ENCODE results near the gene NAV3.
"Not testable (repeated sequence)": the region's sequence is repeated elsewhere in the genome, so short reads cannot be mapped to it uniquely, and the experiment has no call there.

Gene NAV3

DNA sequence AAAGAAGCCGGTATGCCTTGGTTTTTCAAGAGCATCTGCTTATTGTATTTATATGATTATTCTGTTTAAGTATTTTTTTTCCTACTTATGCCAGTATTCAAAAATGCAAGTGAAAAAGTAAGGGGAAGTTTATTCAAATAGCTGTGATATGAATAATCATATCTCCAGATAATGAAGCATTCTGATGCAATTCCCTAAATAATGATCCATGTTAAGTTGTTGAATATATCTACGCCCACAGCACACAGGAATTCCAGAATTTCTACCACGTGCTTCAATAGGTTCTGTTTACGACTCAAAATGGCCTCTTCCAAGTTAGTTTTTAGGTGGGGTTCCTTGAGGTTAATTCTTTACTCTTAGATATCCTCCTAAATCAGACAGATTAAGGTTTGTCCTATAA lies 208.3 kb downstream of the NAV3 start:
- DNase-seq (ENCODE audit: low read depth): no peak

DNA sequence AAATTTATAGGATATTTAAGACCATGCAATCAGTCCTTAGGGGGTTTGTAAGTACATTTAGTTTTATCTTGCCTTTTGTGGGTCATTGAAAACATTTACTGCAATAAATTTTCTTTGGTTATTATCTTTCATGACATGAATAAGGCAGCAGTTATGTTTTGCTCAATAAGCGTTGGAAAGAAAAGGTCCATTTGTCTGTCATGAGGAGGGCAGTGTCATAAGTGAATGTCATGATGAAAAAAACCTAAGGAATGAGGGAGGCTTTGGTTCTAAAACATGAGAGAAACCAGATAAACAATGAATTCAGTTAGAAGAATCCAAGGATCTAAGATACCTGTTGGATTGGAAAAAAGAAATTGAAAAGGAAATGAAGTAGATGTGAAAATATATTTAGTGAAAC lies 209.4 kb downstream of the NAV3 start:
- DNase-seq (ENCODE audit: low read depth): no peak

DNA sequence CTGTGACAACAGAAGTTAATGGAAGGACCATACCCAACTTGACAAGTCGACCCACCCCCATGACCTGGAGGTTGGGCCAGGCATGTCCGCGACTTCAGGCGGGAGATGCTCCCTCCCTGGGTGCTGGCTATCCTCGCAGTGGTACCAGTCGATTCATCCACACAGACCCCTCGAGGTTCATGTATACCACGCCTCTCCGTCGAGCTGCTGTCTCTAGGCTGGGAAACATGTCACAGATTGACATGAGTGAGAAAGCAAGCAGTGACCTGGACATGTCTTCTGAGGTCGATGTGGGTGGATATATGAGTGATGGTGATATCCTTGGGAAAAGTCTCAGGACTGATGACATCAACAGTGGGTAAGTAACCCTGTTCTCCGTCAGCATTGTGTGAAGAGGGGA lies 220.1 kb downstream of the NAV3 start:
- no peak for DNase-seq (ENCODE audit: low read depth)

DNA sequence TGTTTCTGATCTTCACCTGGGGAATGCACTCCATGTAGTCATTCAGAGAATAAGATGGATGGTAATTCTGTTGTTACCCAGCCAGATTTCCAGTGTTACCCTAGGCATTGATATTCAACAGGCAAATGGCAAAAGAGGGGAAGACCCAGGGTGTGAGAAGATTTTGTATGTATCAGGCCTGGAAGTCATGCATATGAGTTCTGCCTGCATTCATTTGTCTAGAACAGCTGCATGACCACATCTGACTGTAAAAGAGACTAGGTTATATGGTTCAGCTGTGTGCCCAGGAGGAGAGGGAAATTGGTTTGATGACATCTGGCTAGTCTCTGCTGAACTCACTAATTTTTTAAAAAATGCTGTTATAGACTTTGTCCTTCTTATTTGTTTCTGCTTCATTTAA lies 224.9 kb downstream of the NAV3 start:
- DNase-seq (ENCODE audit: low read depth): no peak

DNA sequence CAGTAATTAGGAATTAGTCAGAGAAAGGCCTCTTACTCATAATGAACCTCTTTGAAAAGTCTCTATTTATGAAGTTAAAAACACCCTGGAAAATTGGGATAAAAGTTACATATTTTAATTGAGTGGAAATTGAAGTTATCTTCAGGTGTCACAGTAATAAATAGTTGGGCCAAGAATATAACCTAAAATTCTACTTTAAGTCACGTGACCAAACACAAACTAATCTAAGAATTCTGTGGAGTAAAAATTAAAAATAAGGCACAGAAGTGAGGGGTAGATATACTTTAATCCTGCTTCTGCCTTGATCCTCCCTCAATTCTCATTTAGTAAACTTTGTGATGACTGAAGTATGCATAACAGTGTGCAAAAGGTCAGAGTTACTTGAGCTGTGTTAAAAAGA lies 226.4 kb downstream of the NAV3 start:
- no peak for DNase-seq (ENCODE audit: low read depth)

DNA sequence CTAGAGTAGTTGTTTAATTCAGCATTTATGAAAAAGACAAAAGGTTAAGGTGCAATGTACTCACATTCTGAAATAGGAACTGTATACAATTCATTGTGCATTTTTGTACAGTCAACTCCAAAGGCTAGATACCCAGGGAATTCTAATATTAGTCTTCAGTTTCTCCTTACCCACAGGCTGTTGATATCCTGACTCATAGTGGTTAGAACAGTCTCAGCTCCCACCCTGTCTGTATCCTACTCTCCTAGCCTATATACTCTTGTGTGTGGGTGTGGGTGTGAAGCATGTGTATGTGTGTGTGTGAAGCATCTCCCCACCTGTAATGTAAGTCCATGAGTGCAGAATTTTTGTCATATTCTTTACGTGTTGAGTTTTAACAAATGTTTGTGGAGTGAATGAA lies 229.5 kb downstream of the NAV3 start:
- DNase-seq (ENCODE audit: low read depth): no peak

DNA sequence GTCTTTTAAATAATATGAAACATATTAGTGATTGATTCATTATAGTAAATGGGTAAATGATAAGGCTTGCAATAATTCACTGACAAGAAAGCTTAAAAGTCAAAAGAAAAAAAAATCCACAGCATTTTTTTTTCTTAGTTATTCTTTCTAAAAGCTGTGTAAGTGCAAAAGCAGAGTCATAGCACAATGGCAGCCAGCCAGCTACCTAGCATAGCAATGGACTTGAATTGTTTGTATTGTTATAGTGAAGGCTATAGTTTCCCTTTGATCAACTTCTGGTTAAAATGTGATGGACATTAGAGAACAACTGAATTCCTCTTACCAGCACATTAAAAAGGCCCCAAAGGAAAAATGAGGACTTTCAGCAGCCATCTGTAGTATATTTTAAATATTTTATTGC lies 232.1 kb downstream of the NAV3 start:
- no peak for DNase-seq (ENCODE audit: low read depth)

DNA sequence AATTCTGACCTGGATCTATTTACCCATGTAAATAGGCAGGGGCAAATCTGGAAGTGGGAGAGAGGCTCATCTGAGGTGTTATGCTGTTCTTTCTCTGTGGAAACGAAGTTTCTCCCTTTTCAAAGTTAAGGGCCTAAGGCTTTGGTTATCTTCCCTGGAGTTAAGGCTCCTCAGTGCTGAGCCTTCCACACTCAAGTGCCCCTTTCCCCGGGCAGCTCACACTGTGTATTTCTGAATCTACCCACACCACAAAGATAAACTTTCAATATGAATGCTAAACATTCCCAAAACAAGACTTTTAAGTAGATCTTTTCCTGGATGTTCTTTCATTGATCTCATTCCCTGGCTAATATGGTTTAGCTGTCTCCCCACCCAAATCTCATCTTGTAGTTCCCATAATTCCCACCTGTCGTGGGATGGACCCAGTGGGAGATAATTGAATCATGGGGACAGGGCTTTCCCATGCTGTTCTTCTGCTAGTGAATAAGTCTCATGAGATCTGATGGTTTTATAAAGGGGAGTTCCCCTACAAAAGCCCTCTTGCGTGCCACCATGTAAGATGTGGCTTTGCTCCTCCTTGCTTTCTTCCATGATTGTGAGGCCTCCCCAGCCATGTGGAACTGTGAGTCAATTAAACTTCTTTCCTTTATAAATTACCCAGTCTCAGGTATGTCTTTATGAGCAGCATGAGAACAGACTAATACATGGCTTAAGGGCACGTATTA lies 251.1 kb downstream of the NAV3 start:
- no peak for DNase-seq (ENCODE audit: low read depth)

DNA sequence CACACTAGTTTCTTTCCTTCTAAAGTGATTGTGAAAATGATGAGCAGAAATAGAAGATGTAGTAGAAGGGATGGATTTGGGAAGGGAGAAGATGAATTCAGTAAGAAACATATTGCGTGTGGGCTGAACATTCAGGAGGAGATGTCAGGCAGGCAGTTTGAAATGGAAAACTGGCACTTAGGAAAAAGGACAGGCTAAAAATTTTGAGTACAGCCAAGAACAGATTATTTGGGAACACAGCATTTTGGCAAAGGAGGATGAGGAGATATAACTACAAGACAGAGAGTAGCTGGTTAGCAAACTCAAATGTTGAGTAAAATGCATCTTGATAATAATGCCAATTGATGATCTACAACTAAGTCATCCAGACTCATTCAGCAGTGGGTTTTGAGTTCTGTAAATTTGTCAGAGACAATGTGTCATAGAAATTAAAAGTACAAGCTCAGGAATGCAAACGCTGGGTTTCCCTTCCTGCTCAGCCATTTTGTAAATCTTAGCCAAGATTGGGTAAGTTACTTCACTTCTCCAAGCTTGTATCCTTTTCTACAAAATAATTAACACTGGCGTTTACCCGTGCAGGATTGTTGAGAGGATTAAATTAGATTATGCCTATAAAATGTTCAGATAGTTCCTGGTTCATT lies 255.0 kb downstream of the NAV3 start:
- DNase-seq (ENCODE audit: low read depth): peak; percentile 39

DNA sequence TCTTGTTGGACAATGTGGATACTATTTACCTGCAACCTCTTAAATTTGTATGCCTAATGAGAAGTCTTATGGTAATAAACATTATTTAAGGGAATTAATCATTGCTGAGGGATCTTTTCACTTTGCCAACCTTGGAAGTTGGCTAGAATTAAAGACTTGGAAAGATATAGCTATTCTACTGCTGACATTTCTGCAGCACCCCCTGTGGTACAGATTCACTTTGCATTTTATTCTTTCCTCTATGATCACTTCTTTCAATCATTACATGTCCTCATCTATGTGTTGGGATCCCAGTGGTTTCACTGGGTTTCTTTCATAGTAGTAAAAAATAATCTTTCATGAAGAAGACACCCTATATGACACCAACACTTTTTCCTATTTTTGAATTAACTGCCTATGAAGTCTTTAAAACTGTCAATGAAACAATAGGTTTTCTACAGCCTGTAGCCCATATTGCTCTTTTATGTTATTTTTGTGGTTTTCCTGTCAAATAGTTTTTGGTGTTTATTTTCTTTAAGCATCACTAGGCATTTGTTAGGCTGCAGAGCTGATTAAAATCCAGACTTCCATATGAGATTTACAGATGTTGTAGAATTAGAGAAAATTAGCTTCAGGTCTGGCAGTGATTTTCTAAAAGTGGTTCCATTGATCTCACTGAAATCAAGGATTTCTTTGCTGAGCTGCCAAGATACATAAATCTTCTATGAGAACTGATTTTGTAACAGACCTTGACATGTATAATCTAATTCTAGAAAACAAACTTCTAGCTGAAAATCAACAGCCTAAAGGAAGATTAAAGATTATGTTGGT lies 256.1 kb downstream of the NAV3 start:
- no peak for DNase-seq (ENCODE audit: low read depth)

DNA sequence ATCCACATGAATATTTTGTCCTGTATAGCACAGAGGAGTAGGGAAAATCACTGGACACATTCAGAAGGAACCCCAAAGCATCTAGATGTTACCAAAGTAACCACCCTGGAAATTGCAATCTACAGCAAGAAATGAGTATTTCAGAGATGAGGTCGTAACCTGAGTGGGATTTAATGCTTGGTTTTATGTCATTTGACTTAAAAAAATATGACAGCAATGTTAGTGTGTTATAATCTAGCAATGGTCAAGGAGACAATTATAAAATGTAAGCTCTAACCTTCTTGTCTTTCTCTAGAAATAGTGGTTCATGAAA lies 256.6 kb downstream of the NAV3 start:
- peak; percentile 12 for DNase-seq (ENCODE audit: low read depth)

DNA sequence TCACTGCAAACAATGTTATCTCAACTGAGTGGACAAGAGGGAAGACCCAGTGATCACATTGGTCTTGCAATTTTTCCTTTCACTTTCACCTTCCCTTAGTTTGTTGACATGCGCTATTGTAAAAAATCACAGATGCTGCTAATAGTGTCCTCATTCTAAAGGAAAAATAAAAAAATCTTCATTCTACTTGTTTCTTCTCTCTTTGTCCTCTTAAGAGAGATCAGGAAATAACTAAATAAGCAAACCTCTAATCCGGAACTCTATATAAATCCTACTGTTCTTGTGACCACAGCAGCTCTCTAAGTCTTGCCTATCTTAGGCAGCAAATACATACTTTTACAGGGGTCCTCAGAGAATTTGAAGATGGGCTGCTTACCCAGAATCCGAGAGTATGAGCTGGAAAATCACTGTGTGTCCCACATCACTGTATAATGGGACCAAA lies 257.7 kb downstream of the NAV3 start:
- DNase-seq (ENCODE audit: low read depth): no peak

DNA sequence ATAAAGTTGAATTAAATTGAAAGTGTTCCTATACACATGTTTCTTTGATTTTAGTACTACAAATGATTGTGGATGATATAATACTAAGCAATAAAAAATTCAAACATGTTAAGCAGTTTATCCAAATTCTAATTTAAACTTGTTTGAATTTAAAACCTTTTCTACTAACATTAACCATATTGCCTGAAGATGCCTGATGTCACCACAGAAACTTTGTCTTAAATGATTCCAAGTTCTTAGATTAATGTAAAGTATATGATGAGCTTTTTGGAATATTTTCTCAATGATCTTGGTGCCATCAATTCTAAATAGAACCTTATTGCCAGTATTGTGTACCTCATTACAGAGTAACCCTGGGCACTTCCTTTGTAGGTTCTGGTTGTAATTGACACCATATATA lies 259.6 kb downstream of the NAV3 start:
- no peak for DNase-seq (ENCODE audit: low read depth)

DNA sequence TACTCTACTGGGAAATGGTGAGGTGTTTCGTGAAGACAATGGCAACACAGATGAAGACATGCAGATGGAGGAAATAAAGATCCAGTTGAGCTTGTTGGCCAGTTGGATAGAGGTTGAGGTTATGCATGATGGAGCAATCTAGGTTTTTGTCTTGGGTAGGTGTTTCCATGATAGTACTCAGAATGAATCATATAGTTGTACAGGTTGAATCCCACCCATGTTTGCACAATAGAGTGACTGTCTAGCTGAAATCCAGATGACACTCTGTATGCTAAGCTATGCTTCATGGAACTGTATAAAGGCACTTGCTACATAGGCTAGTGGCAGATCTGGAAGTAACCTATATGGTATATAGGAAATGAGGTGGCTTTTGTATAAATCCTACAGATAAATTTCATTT lies 264.9 kb downstream of the NAV3 start:
- no peak for DNase-seq (ENCODE audit: low read depth)

DNA sequence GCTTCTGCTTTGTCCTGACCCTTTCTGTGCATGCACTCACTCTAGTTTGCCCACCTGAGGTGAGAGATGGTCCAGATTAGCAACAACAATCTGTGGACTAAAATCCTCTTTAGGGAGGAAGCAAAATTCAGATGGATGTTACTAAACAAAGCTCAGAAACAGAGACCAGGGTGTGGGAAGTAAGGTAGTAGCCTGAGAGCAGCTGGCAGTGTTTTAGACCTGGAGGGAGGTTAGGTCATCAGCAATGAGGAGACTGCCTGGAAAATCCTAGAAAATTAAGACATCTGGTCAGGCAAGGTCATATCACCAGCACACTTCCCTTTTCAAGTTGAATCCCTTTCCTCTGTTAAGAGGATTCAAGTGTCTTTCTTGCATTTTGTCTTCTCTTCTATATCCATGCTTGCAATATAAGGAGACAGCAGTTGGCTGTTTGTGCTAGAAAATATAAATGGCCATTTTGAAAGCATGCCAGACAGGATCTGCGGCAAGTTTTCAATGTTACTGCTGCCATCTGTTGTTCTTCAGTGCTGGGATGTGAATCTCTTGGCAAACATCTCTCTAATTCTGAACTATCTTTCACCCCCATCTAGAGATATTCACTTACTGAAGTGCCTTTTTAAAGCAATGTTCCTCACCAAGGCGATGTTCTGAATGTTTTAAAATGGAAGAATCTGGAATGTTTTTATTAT lies 266.4 kb downstream of the NAV3 start:
- DNase-seq (ENCODE audit: low read depth): peak; percentile 27

DNA sequence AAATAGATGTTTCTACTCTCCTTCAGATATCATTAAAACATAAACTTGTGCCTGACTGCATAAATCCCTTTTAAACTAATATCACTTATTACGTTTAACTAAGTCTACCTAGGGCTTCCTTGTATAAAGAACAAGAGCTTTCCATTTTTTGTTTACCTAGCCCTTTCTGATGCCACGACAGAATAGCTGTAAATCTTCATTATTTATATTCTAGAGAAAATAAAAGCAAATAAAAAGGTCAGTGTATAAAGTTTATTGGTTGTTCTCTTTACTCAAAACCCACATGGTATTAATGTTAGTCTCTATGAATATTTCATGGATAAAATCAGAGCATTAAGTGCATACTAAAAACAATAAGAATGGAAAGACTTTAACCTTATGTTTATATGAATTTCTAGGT lies 269.1 kb downstream of the NAV3 start:
- no peak for DNase-seq (ENCODE audit: low read depth)

DNA sequence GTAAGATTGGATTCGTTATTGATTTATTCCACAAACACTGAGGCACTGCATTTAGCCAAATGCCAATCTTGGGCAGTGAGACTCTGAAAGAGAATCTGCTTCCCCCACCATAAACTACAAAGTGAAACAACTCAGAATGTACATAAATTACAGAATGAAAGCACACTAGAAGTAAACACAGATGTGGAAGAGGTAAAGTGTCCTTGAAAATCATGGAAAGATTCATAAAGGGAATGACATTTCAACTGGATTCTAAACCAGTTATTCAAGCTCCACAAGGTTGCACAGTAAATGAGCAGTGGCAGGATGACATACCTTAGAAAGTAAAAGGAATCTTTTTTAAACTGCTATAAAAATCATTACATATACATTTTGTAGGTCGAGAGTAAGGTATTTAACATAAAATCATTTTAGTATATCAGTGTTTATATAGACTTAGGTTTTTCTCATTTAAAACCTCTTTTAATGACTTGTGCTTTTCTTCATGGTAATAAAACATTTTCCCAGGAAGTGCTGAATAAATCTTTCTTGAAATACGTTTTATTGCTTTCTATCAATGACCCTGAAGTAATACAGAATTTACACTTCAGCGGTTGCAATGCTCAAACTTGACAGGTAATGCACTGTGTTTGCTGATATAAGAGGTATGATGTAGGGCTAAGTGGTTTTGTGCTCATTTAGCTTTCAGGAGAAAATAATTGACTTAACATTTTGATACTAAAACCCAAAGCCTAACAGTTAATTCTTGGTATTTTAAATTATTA lies 270.6 kb downstream of the NAV3 start:
- no peak for DNase-seq (ENCODE audit: low read depth)

DNA sequence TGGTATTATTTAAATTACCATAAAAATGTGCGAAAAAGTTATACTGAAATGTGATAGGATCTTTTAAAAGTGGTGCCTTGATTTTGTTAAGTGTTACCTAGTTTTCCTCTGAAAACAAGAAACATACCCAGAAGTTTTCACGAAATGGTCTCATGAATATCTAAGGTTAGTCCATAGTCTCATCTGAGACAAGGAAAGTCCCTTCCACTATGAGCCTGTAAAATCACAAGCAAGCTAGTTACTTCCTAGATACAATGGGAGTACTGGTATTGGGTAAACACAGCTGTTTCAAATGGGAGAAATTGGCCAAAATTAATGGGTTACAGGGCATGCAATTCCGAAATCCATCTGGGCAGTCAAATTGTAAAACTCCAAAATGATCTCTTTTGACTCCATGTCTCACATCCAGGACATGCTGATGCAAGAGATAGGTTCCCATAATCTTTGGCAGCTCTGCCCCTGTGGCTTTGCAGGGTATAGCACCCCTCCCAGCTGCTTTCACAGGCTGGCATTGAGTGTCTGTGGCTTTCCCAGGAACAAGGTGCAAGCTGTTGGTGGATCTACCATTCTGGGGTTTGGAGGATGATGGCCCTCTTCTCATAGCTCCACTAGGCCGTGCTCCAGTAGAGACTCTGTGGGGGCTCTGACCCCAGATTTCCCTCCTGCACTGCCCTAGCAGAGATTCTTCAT lies 271.4 kb downstream of the NAV3 start:
- DNase-seq (ENCODE audit: low read depth): no peak

DNA sequence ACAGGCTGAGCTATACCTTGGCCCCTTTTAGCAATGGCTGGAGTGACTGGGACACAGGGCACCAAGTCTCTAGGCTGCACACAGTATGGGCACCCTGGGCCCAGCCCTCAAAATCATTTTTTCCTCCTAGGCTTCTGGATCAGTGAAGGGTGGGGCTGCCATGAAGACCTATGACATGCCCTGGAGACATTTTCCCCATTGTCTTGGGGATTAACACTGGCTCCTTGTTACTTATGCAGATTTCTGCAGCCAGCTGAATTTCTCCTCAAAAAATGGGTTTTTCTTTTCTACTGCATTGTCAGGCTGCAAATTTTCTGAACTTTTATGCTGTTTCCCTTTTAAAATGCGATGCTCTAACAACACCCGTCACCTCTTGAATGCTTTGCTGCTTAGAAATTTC lies 272.1 kb downstream of the NAV3 start:
- not testable (repeated sequence) for DNase-seq (ENCODE audit: low read depth)

DNA sequence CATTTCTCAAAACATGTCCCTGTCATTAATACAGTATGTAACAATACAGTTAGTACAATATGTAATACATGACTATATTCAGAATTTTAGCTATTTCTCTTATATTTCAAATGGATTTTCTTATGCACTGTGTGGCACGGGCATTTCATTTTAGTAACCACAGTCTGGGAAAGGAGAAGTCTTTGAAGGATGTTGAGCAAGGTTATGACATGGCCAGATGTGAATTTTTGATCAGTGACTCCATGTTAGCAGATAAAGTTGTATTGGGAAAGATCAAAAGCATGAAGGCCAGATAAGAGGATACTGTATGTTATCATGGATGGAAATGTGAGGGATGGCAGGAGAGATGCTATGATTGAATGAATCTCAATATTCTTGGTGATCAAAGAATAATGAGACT lies 285.2 kb downstream of the NAV3 start:
- no peak for DNase-seq (ENCODE audit: low read depth)

DNA sequence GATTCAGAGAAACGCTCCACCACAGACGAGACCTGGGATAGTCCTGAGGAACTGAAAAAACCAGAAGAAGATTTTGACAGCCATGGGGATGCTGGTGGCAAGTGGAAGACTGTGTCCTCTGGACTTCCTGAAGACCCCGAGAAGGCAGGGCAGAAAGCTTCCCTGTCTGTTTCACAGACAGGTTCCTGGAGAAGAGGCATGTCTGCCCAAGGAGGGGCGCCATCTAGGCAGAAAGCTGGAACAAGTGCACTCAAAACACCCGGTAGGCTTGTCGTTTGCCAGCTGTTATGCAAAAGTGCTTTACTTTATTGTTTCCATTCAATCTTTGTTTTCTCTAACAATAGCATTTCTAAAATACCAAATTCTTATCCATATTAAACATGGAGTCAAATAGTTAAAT lies 287.3 kb downstream of the NAV3 start:
- DNase-seq (ENCODE audit: low read depth): no peak

All from GM04503 (cell line).